ENCODE results near the gene PTPRU.
"Not testable (repeated sequence)": the region's sequence is repeated elsewhere in the genome, so short reads cannot be mapped to it uniquely, and the experiment has no call there.

Gene PTPRU

GRCh38 chr1:29298246-29298645, 61.9 kb downstream of the PTPRU start:
- no peak for DNase-seq

- DNase-seq: no peak
Observed at GRCh38 chr1:29299446-29299845, 63.1 kb downstream of the PTPRU start.

- DNase-seq: not testable (repeated sequence)
Observed at GRCh38 chr1:29301732-29302131, 65.4 kb downstream of the PTPRU start.

GRCh38 chr1:29303201-29304024, 67.1 kb downstream of the PTPRU start:
- DNase-seq: no peak

GRCh38 chr1:29304025-29304684, 67.8 kb downstream of the PTPRU start:
- no peak for DNase-seq

- DNase-seq: no peak
Observed at GRCh38 chr1:29305943-29306342, 69.6 kb downstream of the PTPRU start.

- DNase-seq: no peak
Observed at GRCh38 chr1:29306471-29307140, 70.3 kb downstream of the PTPRU start.

GRCh38 chr1:29309075-29309474, 72.8 kb downstream of the PTPRU start:
- DNase-seq: no peak

- no peak for DNase-seq
Observed at GRCh38 chr1:29309621-29310020, 73.3 kb downstream of the PTPRU start.

GRCh38 chr1:29310616-29311180, 74.4 kb downstream of the PTPRU start:
- no peak for DNase-seq

- no peak for DNase-seq
Observed at GRCh38 chr1:29311352-29312030, 75.2 kb downstream of the PTPRU start.

GRCh38 chr1:29312469-29313461, 76.4 kb downstream of the PTPRU start:
- DNase-seq: no peak

- not testable (repeated sequence) for DNase-seq
Observed at GRCh38 chr1:29314685-29315084, 78.4 kb downstream of the PTPRU start.

GRCh38 chr1:29315262-29315661, 78.9 kb downstream of the PTPRU start:
- DNase-seq: no peak

- no peak for DNase-seq
Observed at GRCh38 chr1:29315876-29316275, 79.6 kb downstream of the PTPRU start.

- no peak for DNase-seq
Observed at GRCh38 chr1:29317063-29317915, 81.0 kb downstream of the PTPRU start.

GRCh38 chr1:29317916-29318530, 81.7 kb downstream of the PTPRU start:
- no peak for DNase-seq

- DNase-seq: no peak
Observed at GRCh38 chr1:29318724-29319123, 82.4 kb downstream of the PTPRU start.

- no peak for DNase-seq
Observed at GRCh38 chr1:29319300-29320110, 83.2 kb downstream of the PTPRU start.
